ENCODE measurements around the gene ZBTB34.

Gene ZBTB34

GRCh38 chr9:126830827-126831226, 29.6 kb upstream of the ZBTB34 start:
- TF ChIP-seq ZNF174 (tag by site-specific recombination; IDR thresholded peaks at IDR 0.05) (no peak), ZNF366 (tag by site-specific recombination; conservative IDR thresholded peaks at IDR 0.05) (no peak), HOXC10 (CRISPR knock-in tag; IDR thresholded peaks at IDR 0.05) (no peak), KLF8 (tag by site-specific recombination; IDR thresholded peaks at IDR 0.05) (no peak), AEBP2 (tag by site-specific recombination; IDR thresholded peaks at IDR 0.05; ENCODE audit: borderline replicate concordance) (no peak)
- no peaks in the 10 kb centered on the region for H3K4me1 ChIP-seq (ENCODE audit: control insufficient read depth, insufficient read depth, low read length)
- CTCF ChIA-PET: interaction anchor here (0.6 to 1.1 kb wide), 2 partner anchors 9 to 32 kb away, joined by 3 to 5 read pairs; no protein-coding TSS in a partner anchor
- no peak overlapping the region for H3K4me3 ChIP-seq (ENCODE audit: low read depth, low read length)
- no peak overlapping the region for H3K27ac ChIP-seq (ENCODE audit: extremely low read depth, low read depth, low read length)
- H3K9me3 ChIP-seq (ENCODE audit: control insufficient read depth, insufficient read depth, low read depth, low read length): no peaks in the 10 kb centered on the region
- POLR2A ChIA-PET: no interaction called here
- H3K36me3 ChIP-seq (ENCODE audit: control insufficient read depth in 2 of 2, insufficient read depth in 1 of 2, low read length in 2 of 2): peaks cover 4 to 35% of the 10 kb centered on the region in 2 experiments

- ChIA-PET CTCF (no interaction called here), POLR2A (interaction anchor here (0.6 kb wide), 1 partner anchor 1221 kb away, joined by 3 read pairs; no protein-coding TSS in a partner anchor)
- Histone ChIP-seq H3K4me3 (ENCODE audit: low read depth, low read length) (no peak overlapping the region), H3K36me3 (ENCODE audit: control insufficient read depth in 2 of 2, insufficient read depth in 1 of 2, low read length in 2 of 2) (peaks cover 4 to 35% of the 10 kb centered on the region in 2 experiments), H3K4me1 (ENCODE audit: control insufficient read depth, insufficient read depth, low read length) (no peaks in the 10 kb centered on the region), H3K9me3 (ENCODE audit: control insufficient read depth, insufficient read depth, low read depth, low read length) (no peaks in the 10 kb centered on the region), H3K27ac (ENCODE audit: extremely low read depth, low read depth, low read length) (no peak overlapping the region)
- TF ChIP-seq ZNF202 (tag by site-specific recombination; IDR thresholded peaks at IDR 0.05; ENCODE audit: borderline replicate concordance) (no peak), ZBTB8A (tag by site-specific recombination; IDR thresholded peaks at IDR 0.05) (no peak), ZNF19 (tag by site-specific recombination; IDR thresholded peaks at IDR 0.05; ENCODE audit: low read depth) (no peak), KLF8 (tag by site-specific recombination; IDR thresholded peaks at IDR 0.05) (no peak), ZBTB49 (tag by site-specific recombination; IDR thresholded peaks at IDR 0.05; ENCODE audit: low read depth) (no peak), ZNF157 (tag by site-specific recombination; IDR thresholded peaks at IDR 0.05) (no peak), ZNF169 (tag by site-specific recombination; IDR thresholded peaks at IDR 0.05) (no peak), ZNF785 (tag by site-specific recombination; IDR thresholded peaks at IDR 0.05) (no peak), RBAK (tag by site-specific recombination; IDR thresholded peaks at IDR 0.05) (no peak), PATZ1 (tag by site-specific recombination; IDR thresholded peaks at IDR 0.05) (no peak), ZNF341 (tag by site-specific recombination; IDR thresholded peaks at IDR 0.05; ENCODE audit: low read depth) (no peak), ZNF324 (tag by site-specific recombination; IDR thresholded peaks at IDR 0.05) (no peak), ZNF701 (tag by site-specific recombination; IDR thresholded peaks at IDR 0.05) (no peak), ZNF354C (tag by site-specific recombination; IDR thresholded peaks at IDR 0.05; ENCODE audit: borderline replicate concordance, low read depth) (no peak), ZSCAN30 (tag by site-specific recombination; IDR thresholded peaks at IDR 0.05) (no peak), KLF16 (tag by site-specific recombination; IDR thresholded peaks at IDR 0.05) (no peak), SETDB1 (IDR thresholded peaks at IDR 0.05; ENCODE audit: insufficient read length, low read length) (no peak), ZNF274 (IDR thresholded peaks at IDR 0.05; ENCODE audit: low read length) (no peak), ZNF274 (tag by site-specific recombination; IDR thresholded peaks at IDR 0.05; ENCODE audit: borderline replicate concordance) (no peak)
- TF ChIP-seq, protein P1, sequence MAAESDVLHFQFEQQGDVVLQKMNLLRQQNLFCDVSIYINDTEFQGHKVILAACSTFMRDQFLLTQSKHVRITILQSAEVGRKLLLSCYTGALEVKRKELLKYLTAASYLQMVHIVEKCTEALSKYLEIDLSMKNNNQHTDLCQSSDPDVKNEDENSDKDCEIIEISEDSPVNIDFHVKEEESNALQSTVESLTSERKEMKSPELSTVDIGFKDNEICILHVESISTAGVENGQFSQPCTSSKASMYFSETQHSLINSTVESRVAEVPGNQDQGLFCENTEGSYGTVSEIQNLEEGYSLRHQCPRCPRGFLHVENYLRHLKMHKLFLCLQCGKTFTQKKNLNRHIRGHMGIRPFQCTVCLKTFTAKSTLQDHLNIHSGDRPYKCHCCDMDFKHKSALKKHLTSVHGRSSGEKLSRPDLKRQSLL (tag by site-specific recombination; IDR thresholded peaks at IDR 0.05): no peak
- TF ChIP-seq, protein P2, sequence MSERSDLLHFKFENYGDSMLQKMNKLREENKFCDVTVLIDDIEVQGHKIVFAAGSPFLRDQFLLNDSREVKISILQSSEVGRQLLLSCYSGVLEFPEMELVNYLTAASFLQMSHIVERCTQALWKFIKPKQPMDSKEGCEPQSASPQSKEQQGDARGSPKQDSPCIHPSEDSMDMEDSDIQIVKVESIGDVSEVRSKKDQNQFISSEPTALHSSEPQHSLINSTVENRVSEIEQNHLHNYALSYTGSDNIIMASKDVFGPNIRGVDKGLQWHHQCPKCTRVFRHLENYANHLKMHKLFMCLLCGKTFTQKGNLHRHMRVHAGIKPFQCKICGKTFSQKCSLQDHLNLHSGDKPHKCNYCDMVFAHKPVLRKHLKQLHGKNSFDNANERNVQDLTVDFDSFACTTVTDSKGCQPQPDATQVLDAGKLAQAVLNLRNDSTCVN (tag by site-specific recombination; optimal IDR thresholded peaks at IDR 0.05): no peak
Measured at GRCh38 chr9:126832440-126832839, 28.0 kb upstream of the ZBTB34 start.

Measured in HEK293 (cell line).